ENCODE measurements around the gene SYCE1. TPM values are rescaled to one million over a fixed set of nuclear protein-coding genes. Genes with fewer than 3 reads are reported as not detected.
"Not testable (repeated sequence)": the region's sequence is repeated elsewhere in the genome, so short reads cannot be mapped to it uniquely, and the experiment has no call there.

Gene SYCE1
- total and polyA plus RNA-seq, 2 of the 8 experiments (the other 6 are each of a cell fraction or from before 2014, with no cell fraction given) = not detected

- H2BK12ac ChIP-seq (ENCODE audit: low read depth, low read length); H3K79me2 ChIP-seq (ENCODE audit: control insufficient read depth in 1 of 2, insufficient read depth in 2 of 2, low read length in 2 of 2); H3K4me3 ChIP-seq (ENCODE audit: extremely low read depth in 1 of 4, insufficient read depth in 2 of 4, low read depth in 3 of 4, low read length in 4 of 4); H2AFZ ChIP-seq (ENCODE audit: low read length); H2BK120ac ChIP-seq (replicated peaks; ENCODE audit: low read depth, low read length); CTCF ChIA-PET (ENCODE audit: partially characterized antibody); H3K4me1 ChIP-seq (replicated peaks in 1 of 4; ENCODE audit: control insufficient read depth in 3 of 4, insufficient read depth in 4 of 4, low read length in 3 of 4); H2BK5ac ChIP-seq (ENCODE audit: low read depth, low read length); H3K56ac ChIP-seq (replicated peaks; ENCODE audit: insufficient read length, low read depth, low read length); FAIRE-seq; POLR2A ChIA-PET (ENCODE audit: partially characterized antibody); H3K4me2 ChIP-seq (ENCODE audit: insufficient read depth in 1 of 2, low read depth in 2 of 2, low read length in 2 of 2); H3K4ac ChIP-seq (replicated peaks; ENCODE audit: insufficient read length, low read depth, low read length); H3K9ac ChIP-seq (replicated peaks in 1 of 4; ENCODE audit: extremely low read depth in 1 of 4, low read depth in 3 of 4, low read length in 3 of 4); H4K5ac ChIP-seq (ENCODE audit: insufficient read length, low read depth, low read length); H3K18ac ChIP-seq (ENCODE audit: extremely low read depth, low read length); H3K79me1 ChIP-seq (ENCODE audit: low read depth, low read length); H2BK20ac ChIP-seq (ENCODE audit: low read length); H3K23me2 ChIP-seq (ENCODE audit: low read depth, low read length); H4K91ac ChIP-seq (replicated peaks; ENCODE audit: insufficient read length, low read length); H2BK15ac ChIP-seq (ENCODE audit: low read length); H2AK5ac ChIP-seq (ENCODE audit: low read depth, low read length); DNase-seq (ENCODE audit: low read depth in 1 of 2, low spot score in 2 of 2); H3K14ac ChIP-seq (ENCODE audit: insufficient read length); H3K23ac ChIP-seq (ENCODE audit: insufficient read length); H4K8ac ChIP-seq (ENCODE audit: extremely low read depth, insufficient read depth, low read length); H4K20me1 ChIP-seq (replicated peaks in 1 of 2; ENCODE audit: control insufficient read depth in 1 of 2, insufficient read depth in 2 of 2, low read length in 2 of 2); H3K27me3 ChIP-seq (replicated peaks in 1 of 4; ENCODE audit: control insufficient read depth in 3 of 4, extremely low read depth in 1 of 4, insufficient read depth in 3 of 4, low read length in 3 of 4); H3K36me3 ChIP-seq (ENCODE audit: control insufficient read depth in 2 of 4, insufficient read depth in 4 of 4, low read length in 3 of 4); H3K27ac ChIP-seq (ENCODE audit: low read depth, low read length): not testable (repeated sequence)
- H3K9me3 ChIP-seq (ENCODE audit: insufficient read depth in 2 of 2, low read depth in 1 of 2, low read length in 1 of 2) = peaks cover 62 to 64% of the 10 kb centered on the region in 2 experiments
- WGBS, 2 experiments (ENCODE audit: extremely low coverage in 1 of 2, insufficient coverage in 1 of 2, insufficient read length in 1 of 2, insufficient replicate concordance in 2 of 2, low coverage in 1 of 2, low lambda C conversion rate in 2 of 2, missing lambda C conversion rate in 1 of 2) = 77% methylated on average over 7 of the region's 8 CpGs; no CpG with 5 or more reads in 1 of the 2 experiments
Measured at GRCh38 chr10:133599869-133600268, 34.5 kb upstream of the SYCE1 start.

Measured in H1 (cell line).